NCI-H1436 treated with DMSO at 0.1 percent for 48 hours (cell line): Measurements from ENCODE around the gene OR8A1.
"Not testable (repeated sequence)": the region's sequence is repeated elsewhere in the genome, so short reads cannot be mapped to it uniquely, and the experiment has no call there.

ENCODE experiments used
- DNase-seq: peaks from one replicate; lab custom pipeline; 2025; lab: John Stamatoyannopoulos, UW

Gene OR8A1

DNA sequence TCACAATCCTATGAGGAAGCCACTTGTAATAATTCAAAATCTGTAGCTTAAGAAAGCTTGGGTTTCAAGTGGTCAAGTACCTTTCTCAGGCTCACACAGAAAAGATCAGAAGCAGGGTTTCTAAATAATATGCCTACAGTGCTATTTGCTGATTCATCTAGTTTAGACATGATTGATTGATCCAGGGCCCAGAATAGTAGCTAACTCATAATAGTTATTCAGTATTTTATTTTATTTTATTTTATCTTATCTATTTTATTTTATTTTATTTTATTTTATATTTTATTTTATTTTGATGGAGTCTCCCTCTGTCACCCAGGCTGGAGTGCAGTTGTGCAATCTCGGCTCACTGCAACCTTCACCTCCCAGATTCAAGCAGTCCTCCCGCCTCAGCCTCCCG is 25.5 kb downstream of the OR8A1 start:
- no peak for DNase-seq

- DNase-seq: no peak
Observed at GRCh38 chr11:124597626-124598025, 27.8 kb downstream of the OR8A1 start.

DNA sequence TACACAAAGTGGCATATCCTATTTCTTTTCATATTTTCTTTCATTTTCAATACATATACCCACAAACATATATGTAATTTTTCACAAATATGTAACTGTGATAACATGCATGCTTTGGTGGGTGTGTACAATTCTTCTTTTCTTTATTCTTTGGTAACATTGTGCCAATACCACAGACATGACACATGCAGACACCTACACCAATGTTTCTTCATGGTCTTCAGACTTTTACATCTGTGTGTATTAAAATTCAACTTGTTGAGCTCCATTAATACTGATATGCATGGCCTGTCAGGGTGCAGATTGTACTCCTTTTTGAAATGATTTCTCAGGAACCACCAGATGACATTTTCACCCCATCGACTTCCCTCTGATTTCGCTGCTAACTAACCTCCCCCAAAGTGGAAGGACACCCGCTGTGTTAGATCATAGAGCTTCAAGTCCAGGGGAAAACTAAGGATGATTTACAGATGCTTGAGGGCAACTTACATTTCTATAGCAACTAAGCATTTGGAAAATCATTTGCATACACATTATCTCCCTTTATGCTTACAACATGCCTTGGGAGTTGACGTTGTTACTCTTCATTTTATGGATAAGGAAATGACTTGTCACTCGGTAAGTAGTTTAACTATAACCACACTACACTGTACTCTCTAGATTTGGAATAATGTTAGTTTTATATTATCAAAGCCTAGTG is 31.0 kb downstream of the OR8A1 start:
- DNase-seq: no peak

DNA sequence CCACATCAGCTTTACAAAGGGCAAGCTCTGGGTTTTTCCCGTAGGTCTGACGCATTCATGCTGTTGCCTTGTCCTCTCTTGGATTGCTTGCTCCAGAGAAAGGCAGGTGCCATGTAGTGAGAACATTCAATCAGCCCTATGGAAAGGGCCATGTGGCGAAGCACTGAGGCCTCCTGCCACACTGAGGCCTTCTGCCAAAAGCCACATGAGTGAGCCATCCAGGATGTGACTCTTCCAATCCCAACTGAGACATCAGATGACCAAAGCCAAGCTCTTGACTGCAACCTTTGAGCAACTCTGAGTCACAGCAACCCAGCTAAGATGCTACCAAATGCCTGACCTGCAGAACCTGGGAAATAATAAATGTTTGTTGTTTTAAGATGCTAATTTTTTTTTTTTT is 32.4 kb downstream of the OR8A1 start:
- no peak for DNase-seq

GRCh38 chr11:124602723-124603122 is 32.9 kb downstream of the OR8A1 start:
- not testable (repeated sequence) for DNase-seq

- DNase-seq: no peak
Observed at GRCh38 chr11:124605719-124606118, 35.9 kb downstream of the OR8A1 start.

GRCh38 chr11:124608147-124608546 is 38.4 kb downstream of the OR8A1 start:
- DNase-seq: no peak

DNA sequence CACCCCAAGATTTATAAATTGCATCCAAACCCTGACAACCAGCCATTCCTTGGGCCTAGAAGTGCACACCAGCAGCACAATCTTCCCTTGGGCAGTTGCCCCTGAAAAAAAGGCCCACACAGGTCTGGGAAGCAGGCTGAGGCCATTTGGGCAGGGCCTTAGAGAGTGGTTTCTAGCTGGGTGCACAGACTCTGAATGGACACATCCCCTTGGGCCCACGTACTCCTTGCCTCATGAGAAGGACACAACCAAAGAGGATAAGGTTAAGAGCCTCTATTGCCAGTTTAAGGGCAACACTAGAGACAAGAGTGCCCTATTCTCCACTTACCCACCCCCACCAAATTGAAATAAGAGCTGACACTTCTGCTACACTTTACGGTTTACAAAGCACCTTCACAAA is 40.5 kb downstream of the OR8A1 start:
- DNase-seq: no peak

GRCh38 chr11:124611064-124611463 is 41.3 kb downstream of the OR8A1 start, which contains the start of gene PANX3:
PANX3 (plus strand) TSS chr11:124611428; CDS start chr11:124611557, 129 bp downstream.
- no peak for DNase-seq

- DNase-seq: no peak
Observed at GRCh38 chr11:124612045-124612444, 42.2 kb downstream of the OR8A1 start.

GRCh38 chr11:124612567-124613246 is 42.9 kb downstream of the OR8A1 start:
- DNase-seq: no peak

DNA sequence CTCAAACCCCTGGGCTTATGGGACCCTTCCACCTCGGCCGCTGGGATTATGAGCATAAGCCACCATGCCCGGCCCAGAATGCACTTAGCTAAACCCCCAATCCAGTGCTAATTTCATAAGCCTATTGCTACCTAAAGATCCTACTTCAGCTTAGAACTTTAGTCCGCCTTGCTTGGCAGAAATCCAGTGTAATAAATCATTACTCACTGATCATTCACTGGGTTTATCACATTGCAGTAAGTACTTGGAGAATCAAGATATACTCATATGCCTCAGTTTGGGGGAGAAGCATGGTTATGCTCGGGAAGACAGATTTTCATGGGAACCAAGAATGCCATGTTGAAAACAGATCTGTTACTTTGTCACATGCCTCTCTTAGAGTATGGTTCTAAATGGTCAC is 49.1 kb downstream of the OR8A1 start:
- no peak for DNase-seq
